Duodenal mucosa (tissue), 2 donors: ENCODE results near the gene HOTAIR.

Source experiments
- H3K27ac ChIP-seq: one replicate; pipeline ENCODE4 v1.7.0; 2013; ENCODE audit warnings: low read depth, low read length
- H3K27me3 ChIP-seq, 2 donors: one replicate each; pipeline ENCODE4 v1.7.0; 2013; ENCODE audit warnings: low read length in 2 of 2, control low read depth in 1 of 2; ENCODE audit not compliant: insufficient read depth in 2 of 2, control insufficient read depth in 1 of 2
- H3K36me3 ChIP-seq, 2 donors: one replicate each; pipeline ENCODE4 v1.7.0; 2013; ENCODE audit warnings: low read length in 2 of 2, control low read depth in 1 of 2; ENCODE audit not compliant: insufficient read depth in 2 of 2, control insufficient read depth in 1 of 2
- H3K4me1 ChIP-seq, 2 donors: one replicate each; pipeline ENCODE4 v1.7.0; 2013; ENCODE audit warnings: low read length in 2 of 2, control low read depth in 1 of 2; ENCODE audit not compliant: insufficient read depth in 2 of 2, control insufficient read depth in 1 of 2
- H3K4me3 ChIP-seq, 2 donors: one replicate each; pipeline ENCODE4 v1.7.0; 2013; ENCODE audit warnings: low read length in 2 of 2, low read depth in 1 of 2
- H3K9ac ChIP-seq, 2 donors: one replicate each; pipeline ENCODE4 v1.7.0; 2013; ENCODE audit warnings: low read length in 2 of 2, low read depth in 1 of 2
- H3K9me3 ChIP-seq, 2 donors: one replicate each; pipeline ENCODE4 v1.7.0; 2013; ENCODE audit warnings: low read length in 2 of 2, control low read depth in 1 of 2; ENCODE audit not compliant: control insufficient read depth in 1 of 2

HOTAIR gene

GRCh38 chr12:53993162-53994008 lies 18.6 kb upstream of the HOTAIR start:
- no peaks in the 10 kb centered on the region for H3K9me3 ChIP-seq
- H3K4me3 ChIP-seq, result no peak overlapping the region
- no peaks in the 10 kb centered on the region for H3K36me3 ChIP-seq
- H3K4me1 ChIP-seq, result peaks cover 19 to 24% of the 10 kb centered on the region in 2 donors
- peaks cover 95 to 100% of the 10 kb centered on the region in 2 donors for H3K27me3 ChIP-seq
- no peak overlapping the region for H3K9ac ChIP-seq
- H3K27ac ChIP-seq, result peak overlapping the region; percentile 70

GRCh38 chr12:53992377-53992889 lies 17.7 kb upstream of the HOTAIR start:
- Histone ChIP-seq H3K27me3 (peaks cover 95 to 100% of the 10 kb centered on the region in 2 donors), H3K27ac (no peak overlapping the region), H3K9ac (no peak overlapping the region), H3K4me1 (peaks cover 19 to 24% of the 10 kb centered on the region in 2 donors), H3K36me3 (no peaks in the 10 kb centered on the region), H3K9me3 (no peaks in the 10 kb centered on the region), H3K4me3 (no peak overlapping the region)

GRCh38 chr12:53991077-53991460 lies 16.3 kb upstream of the HOTAIR start:
- Histone ChIP-seq H3K27ac (no peak overlapping the region), H3K27me3 (peaks cover 95 to 100% of the 10 kb centered on the region in 2 donors), H3K36me3 (no peaks in the 10 kb centered on the region), H3K9ac (no peak overlapping the region), H3K9me3 (no peaks in the 10 kb centered on the region), H3K4me1 (peaks cover 19 to 21% of the 10 kb centered on the region in 2 donors), H3K4me3 (no peak overlapping the region)

GRCh38 chr12:53990311-53991076 lies 15.7 kb upstream of the HOTAIR start:
- Histone ChIP-seq H3K36me3 (no peaks in the 10 kb centered on the region), H3K4me3 (no peak overlapping the region), H3K27ac (no peak overlapping the region), H3K9me3 (no peaks in the 10 kb centered on the region), H3K27me3 (peaks cover 99 to 100% of the 10 kb centered on the region in 2 donors), H3K9ac (no peak overlapping the region), H3K4me1 (peaks cover 17 to 22% of the 10 kb centered on the region in 2 donors)

GRCh38 chr12:53989227-53990113 lies 14.7 kb upstream of the HOTAIR start:
- H3K9ac ChIP-seq, result no peak overlapping the region
- no peaks in the 10 kb centered on the region for H3K36me3 ChIP-seq
- H3K27ac ChIP-seq, result no peak overlapping the region
- peaks cover 7 to 18% of the 10 kb centered on the region in 2 donors for H3K4me1 ChIP-seq
- peaks cover 94 to 99% of the 10 kb centered on the region in 2 donors for H3K27me3 ChIP-seq
- no peak overlapping the region for H3K4me3 ChIP-seq
- H3K9me3 ChIP-seq, result no peaks in the 10 kb centered on the region

GRCh38 chr12:53988541-53989226 lies 13.9 kb upstream of the HOTAIR start:
- Histone ChIP-seq H3K27ac (no peak overlapping the region), H3K9me3 (no peaks in the 10 kb centered on the region), H3K36me3 (no peaks in the 10 kb centered on the region), H3K4me3 (no peak overlapping the region), H3K4me1 (peaks cover 3 to 18% of the 10 kb centered on the region in 2 donors), H3K27me3 (peaks cover 92 to 99% of the 10 kb centered on the region in 2 donors), H3K9ac (no peak overlapping the region)

- Histone ChIP-seq H3K27ac (no peak overlapping the region), H3K9ac (no peak overlapping the region), H3K27me3 (peaks cover 92 to 99% of the 10 kb centered on the region in 2 donors), H3K9me3 (no peaks in the 10 kb centered on the region), H3K4me1 (peaks cover 3 to 18% of the 10 kb centered on the region in 2 donors), H3K36me3 (no peaks in the 10 kb centered on the region), H3K4me3 (no peak overlapping the region)
Observed at GRCh38 chr12:53987787-53988230, 13.1 kb upstream of the HOTAIR start.

GRCh38 chr12:53986686-53987483 lies 12.1 kb upstream of the HOTAIR start:
- H3K4me3 ChIP-seq, result no peak overlapping the region

More at GRCh38 chr12:53986686-53987483, 12.1 kb upstream of the HOTAIR start:
- Histone ChIP-seq H3K4me1 (peaks cover 3 to 18% of the 10 kb centered on the region in 2 donors), H3K27ac (no peak overlapping the region), H3K9ac (no peak overlapping the region), H3K36me3 (no peaks in the 10 kb centered on the region), H3K9me3 (no peaks in the 10 kb centered on the region), H3K27me3 (peaks cover 87 to 99% of the 10 kb centered on the region in 2 donors)
